HG03342 (cell line): Measurements from ENCODE around the gene FREM1.

Source experiments
- ATAC-seq: cut with Tn5 transposase; IDR thresholded peaks from one replicate; pipeline ENCODE4 v1.9.1; 2021; ENCODE audit warnings: mild to moderate bottlenecking, moderate library complexity; ENCODE audit not compliant: unreplicated experiment

FREM1 gene

GRCh38 chr9:14883310-14883944 lies 26.8 kb downstream of the FREM1 start:
- ATAC-seq: no peak

GRCh38 chr9:14882090-14882489 lies 28.1 kb downstream of the FREM1 start:
- ATAC-seq: no peak

DNA sequence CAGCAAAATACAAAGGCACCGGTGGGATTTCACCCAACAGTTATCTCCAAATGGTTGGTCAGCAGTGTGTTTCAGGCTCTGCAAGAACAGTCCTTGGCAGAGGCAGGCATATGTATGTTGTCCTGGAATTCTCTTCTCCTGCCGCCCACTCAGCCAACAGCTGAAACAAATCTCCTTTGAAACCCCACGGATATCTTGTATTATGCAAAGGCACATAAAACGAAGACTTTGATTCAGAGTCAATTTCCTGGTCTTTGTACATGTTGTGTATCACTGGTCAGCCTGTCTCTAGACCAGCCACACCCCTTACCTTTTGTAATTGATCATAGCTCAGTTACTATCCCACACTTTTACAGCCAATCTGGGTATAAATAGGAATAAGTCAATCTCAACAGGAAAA lies 29.2 kb downstream of the FREM1 start:
- ATAC-seq: no peak

- ATAC-seq: no peak
Measured at GRCh38 chr9:14870090-14870489, 40.1 kb downstream of the FREM1 start.

DNA sequence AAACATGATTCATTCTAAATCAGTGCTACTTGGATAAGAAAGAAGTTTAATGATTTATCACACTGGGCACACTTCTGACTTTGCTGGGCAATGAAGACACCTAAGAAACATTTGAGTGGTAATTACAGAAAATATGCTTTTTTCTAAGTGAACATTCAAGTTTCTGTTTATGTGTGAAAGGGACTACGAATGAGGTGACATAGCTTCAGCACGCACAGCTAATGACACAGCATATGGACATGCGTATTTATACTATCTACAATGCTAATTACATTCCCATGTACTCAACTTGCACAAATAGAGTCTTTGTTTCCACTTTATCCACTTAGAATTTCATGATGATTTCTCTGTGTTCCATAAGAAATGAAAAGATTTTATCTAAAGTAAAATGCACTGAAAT lies 40.6 kb downstream of the FREM1 start:
- ATAC-seq: no peak

GRCh38 chr9:14868772-14869583 lies 41.2 kb downstream of the FREM1 start:
- no peak for ATAC-seq

DNA sequence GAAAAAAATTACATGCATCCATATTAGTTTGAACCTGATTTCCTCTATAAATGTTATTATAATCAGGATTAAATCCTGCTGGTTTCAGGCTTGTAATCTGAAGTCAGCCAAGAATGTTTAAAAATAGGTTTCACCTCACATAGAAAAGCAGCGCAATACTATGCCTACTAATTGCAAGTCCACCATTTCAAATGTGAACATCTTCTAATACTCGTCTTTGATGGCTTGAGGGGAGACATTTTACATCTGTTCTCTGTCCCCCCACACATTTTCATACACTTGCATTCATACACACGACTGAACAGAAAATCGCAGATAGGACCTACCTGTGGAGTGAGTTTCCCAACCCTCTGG lies 41.8 kb downstream of the FREM1 start:
- ATAC-seq: no peak

DNA sequence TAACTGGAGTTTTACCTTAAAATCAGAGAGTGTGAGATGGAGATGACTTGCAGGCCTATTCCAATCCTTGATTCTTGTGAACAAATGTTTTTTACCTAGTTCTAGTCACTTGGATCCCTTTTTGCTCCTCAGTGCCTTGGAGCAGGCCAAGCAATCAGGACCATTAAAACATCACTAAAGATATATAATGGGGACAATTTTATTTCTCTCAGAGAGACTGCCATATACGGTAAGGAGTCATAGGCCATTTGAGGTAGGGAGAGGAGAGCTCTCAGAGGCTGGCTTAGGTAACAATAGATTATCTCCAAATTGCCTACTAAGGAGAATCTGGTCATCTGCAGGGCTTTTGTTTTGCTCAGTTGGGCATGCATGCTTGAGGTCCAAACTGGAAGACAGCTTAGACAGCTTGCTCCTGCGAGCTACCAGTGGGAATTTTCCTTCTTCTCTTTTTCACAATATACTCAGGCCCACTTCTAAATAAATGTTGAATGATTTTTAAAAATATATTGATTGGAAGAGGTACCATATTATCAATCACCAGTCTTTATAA lies 44.0 kb downstream of the FREM1 start:
- ATAC-seq: no peak

DNA sequence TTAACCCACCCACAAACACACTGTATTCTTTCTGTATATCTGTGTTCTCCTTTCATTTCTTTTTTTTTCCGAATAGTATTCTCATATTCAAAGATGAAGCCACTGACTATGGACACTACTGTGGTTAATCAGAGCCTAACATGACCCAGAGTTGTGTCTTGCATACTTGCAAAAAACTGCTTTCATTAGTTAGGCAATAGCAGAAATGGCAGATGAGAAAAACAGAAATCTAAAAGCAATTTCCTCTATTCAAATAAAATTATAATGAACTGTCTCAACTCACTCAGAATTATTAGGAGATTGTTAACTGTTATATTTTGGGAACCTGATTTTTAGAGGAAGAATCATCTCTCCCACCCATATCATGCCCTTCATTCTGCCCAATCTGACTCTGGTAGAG lies 45.9 kb downstream of the FREM1 start:
- no peak for ATAC-seq

DNA sequence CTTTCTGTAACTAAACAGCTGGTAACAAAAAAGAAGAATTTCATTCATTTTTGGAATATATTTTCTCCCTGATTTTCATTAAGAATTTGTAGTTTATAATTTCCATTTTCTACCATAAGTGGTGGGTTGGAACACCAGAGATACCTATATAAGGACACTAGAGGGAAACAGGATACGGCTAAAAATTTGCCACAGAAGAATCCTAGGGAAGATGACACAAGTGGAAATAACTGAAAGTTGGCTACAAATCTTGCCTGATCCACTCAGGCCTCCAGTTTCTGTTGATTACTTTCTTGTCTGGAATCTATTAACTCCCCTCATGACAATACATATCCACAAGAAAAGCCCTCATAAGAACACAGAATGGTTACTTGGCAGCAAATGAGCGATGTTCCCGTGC lies 46.8 kb downstream of the FREM1 start:
- no peak for ATAC-seq

DNA sequence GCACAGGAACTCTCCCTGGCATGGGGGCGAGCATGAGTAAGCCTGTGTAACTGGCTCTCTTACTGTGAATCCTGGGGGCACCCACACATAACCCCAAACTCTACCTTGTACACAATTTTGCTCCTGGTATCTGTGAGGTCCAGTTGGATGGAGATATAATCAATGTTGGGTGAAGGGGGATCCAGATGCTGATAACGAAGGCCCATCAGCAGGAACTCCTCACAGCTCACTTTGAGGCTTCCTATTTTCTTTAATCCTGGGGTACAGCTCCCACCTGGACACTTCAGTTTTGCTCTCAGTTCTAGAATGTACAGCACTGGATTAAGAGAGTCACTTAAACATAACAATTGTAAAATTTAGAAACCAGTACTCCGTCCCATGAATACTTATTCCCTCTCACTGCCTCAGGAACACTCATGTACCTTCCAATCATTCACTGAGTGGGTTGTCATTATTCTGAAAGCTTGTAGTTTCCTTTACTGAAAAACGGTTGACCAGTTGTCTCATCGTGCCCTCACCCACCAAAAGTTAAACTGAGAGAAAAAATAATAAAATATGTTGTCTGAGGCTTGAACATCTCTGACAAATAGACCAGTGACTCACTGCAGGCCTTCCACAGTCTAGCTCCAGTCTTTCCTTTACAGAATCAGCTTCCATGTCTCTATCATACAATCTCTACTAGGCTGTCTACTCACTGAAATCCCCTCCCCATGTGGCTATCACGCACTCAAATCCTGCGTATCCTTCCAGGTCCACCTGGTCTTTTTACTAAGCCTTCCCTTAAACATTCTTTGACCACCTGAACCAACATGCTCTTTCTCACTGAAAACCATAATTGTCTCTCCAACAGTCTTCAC lies 52.6 kb downstream of the FREM1 start:
- ATAC-seq: no peak

- ATAC-seq: no peak
Measured at GRCh38 chr9:14849851-14850250, 60.4 kb downstream of the FREM1 start.

DNA sequence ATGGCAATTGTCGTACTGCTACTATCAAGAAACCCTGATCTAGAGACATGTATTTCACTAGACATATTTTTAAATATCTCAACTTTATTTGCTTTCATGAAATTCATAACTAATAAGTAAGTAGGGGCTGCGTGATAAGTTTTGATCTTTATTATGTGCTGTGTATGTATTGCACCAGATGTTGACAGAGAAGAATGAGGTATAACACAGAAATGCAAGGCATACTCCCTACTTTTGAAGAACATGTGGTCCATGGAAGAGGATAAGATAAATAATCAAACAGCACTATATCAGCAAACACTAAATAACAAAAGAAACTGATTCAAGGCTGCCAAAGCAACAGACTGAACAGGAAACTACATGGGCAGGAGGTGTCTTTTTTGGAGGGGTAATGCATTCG lies 60.9 kb downstream of the FREM1 start:
- ATAC-seq: no peak

GRCh38 chr9:14846871-14847311 lies 63.3 kb downstream of the FREM1 start:
- peak; percentile 100 for ATAC-seq

- no peak for ATAC-seq
Measured at GRCh38 chr9:14843163-14843562, 67.1 kb downstream of the FREM1 start.

DNA sequence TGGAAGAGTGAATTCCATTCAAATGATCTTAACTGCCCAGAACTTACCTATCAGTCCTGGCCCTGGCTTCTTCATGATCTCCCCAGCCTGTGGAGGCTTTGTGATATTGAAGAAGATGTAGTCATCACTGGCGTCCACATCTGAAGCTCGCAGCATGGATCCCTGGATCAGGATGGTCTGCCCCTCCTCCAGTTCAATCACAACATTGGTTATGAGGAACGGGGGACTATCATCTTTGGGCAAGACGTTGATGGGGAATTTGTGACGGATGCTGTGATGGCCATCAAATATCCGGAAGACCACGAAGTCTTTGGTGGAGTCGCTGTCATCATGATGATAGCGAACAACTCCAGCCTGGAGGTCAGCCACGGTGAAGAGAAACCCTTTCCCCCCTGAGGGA lies 68.0 kb downstream of the FREM1 start:
- no peak for ATAC-seq

GRCh38 chr9:14838701-14839100 lies 71.5 kb downstream of the FREM1 start:
- ATAC-seq: no peak

- no peak for ATAC-seq
Measured at GRCh38 chr9:14836885-14837284, 73.3 kb downstream of the FREM1 start.

GRCh38 chr9:14831661-14832060 lies 78.6 kb downstream of the FREM1 start:
- no peak for ATAC-seq

DNA sequence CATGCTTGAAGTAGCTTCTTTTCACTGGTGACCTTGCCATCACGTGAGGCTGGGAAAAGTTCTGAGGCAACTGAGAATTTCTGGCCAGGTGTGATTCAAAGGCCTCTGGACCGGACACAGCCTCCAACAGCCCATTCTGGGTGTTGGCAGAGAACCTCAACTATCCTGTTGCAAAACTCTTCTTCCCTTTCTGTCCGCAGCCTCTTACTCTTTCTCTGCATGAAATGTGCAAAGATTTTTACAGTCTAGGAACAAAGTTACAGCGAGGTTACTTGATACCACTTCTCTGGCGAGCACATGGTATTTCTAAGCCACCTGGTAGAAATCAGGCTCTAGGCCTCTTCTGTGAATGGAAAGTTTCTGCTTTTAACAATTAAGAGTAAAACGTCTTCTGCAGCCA lies 79.2 kb downstream of the FREM1 start:
- ATAC-seq: no peak

- ATAC-seq: no peak
Measured at GRCh38 chr9:14830057-14830456, 80.2 kb downstream of the FREM1 start.
